WTC11 (cell line): ENCODE data around the gene DNAJB11. TPM values are rescaled to one million over a fixed set of nuclear protein-coding genes. Genes with fewer than 3 reads are reported as not detected.

Experiments
- ATAC-seq: fragments of 200-7000 bp; cut with Tn5 transposase; 2 replicates; pipeline ENCODE4 v1.10.0; 2021; ENCODE audit warnings: mild to moderate bottlenecking, moderate library complexity
- CTCF ChIA-PET: fragments of 300-600 bp; sonication (Branson Sonifier 250); formaldehyde crosslinking; loops from one replicate; lab custom pipeline; 2021; ENCODE audit warnings: antibody characterized with exemption; lab: Charles Lee
- POLR2A ChIA-PET: fragments of 350-600 bp; sonication (Branson Sonifier 250); formaldehyde crosslinking; loops from one replicate; lab custom pipeline; 2021; ENCODE audit warnings: antibody characterized with exemption; lab: Charles Lee
- DNase-seq: peaks from one replicate; pipeline ENCODE4 v3.0.0; 2021; ENCODE audit warnings: low spot score
- H3K27ac Mint-ChIP-seq: 2 replicates; pipeline ENCODE4 v1.8.0; 2021; ENCODE audit warnings: mixed read lengths
- H3K27me3 Mint-ChIP-seq: 2 replicates; pipeline ENCODE4 v1.8.0; 2021; ENCODE audit warnings: low read depth, mild to moderate bottlenecking, moderate library complexity, mixed read lengths
- H3K36me3 Mint-ChIP-seq: 2 replicates; pipeline ENCODE4 v1.8.0; 2021; ENCODE audit warnings: mixed read lengths
- H3K4me1 Mint-ChIP-seq: 2 replicates; pipeline ENCODE4 v1.8.0; 2022; ENCODE audit warnings: mixed read lengths
- H3K4me3 Mint-ChIP-seq: 2 replicates; pipeline ENCODE4 v1.8.0; 2021; ENCODE audit warnings: mild to moderate bottlenecking, moderate library complexity, mixed read lengths
- H3K9me3 Mint-ChIP-seq: 2 replicates; pipeline ENCODE4 v1.8.0; 2021; ENCODE audit warnings: mixed read lengths
- CDX4 ChIP-seq: fragments of 250-450 bp; sonication (Bioruptor Pico); IDR thresholded peaks from 2 replicates; pipeline ENCODE4 v1.9.0; 2021; ENCODE audit warnings: moderate library complexity, mild to moderate bottlenecking, inconsistent platforms, borderline replicate concordance
- CTCF ChIP-seq: fragments of 200-600 bp; IDR thresholded peaks from 2 replicates; pipeline ENCODE4 v1.8.0; 2022; ENCODE audit warnings: antibody characterized with exemption
- E2F5 ChIP-seq: sonication (generic); formaldehyde crosslinking; IDR thresholded peaks from 2 replicates; pipeline ENCODE4 v1.8.1; 2022; ENCODE audit warnings: mild to moderate bottlenecking, moderate library complexity, missing genetic modification reagents
- ELF4 ChIP-seq: sonication (generic); formaldehyde crosslinking; IDR thresholded peaks from 2 replicates; pipeline ENCODE4 v1.8.1; 2022; ENCODE audit warnings: low read depth, mild to moderate bottlenecking, moderate library complexity, missing genetic modification reagents
- EMX1 ChIP-seq: fragments of 250-450 bp; sonication (Bioruptor Pico); IDR thresholded peaks from 2 replicates; pipeline ENCODE4 v1.8.0; 2021; ENCODE audit warnings: mild to moderate bottlenecking
- FOXP1 ChIP-seq: sonication (generic); formaldehyde crosslinking; IDR thresholded peaks from 2 replicates; pipeline ENCODE4 v1.8.0; 2022; ENCODE audit warnings: missing genetic modification reagents, mild to moderate bottlenecking, moderate library complexity, borderline replicate concordance
- GTF2I ChIP-seq: fragments of 250-450 bp; sonication (Bioruptor Pico); conservative IDR thresholded peaks from 2 replicates; pipeline ENCODE4 v1.4.0; 2021; ENCODE audit warnings: mild to moderate bottlenecking
- JUN ChIP-seq: sonication (generic); formaldehyde crosslinking; IDR thresholded peaks from 2 replicates; pipeline ENCODE4 v1.8.0; 2023; ENCODE audit warnings: mild to moderate bottlenecking, missing genetic modification reagents
- NFE2L1 ChIP-seq: sonication (generic); formaldehyde crosslinking; IDR thresholded peaks from 2 replicates; pipeline ENCODE4 v1.8.1; 2023; ENCODE audit warnings: missing genetic modification reagents
- PRDM15 ChIP-seq: sonication (generic); formaldehyde crosslinking; IDR thresholded peaks from 2 replicates; pipeline ENCODE4 v1.8.0; 2022; ENCODE audit warnings: missing genetic modification reagents
- SOX15 ChIP-seq: fragments of 250-450 bp; sonication (Bioruptor Pico); IDR thresholded peaks from 2 replicates; pipeline ENCODE4 v1.9.0; 2021; ENCODE audit warnings: mild to moderate bottlenecking
- SP1 ChIP-seq: sonication (generic); formaldehyde crosslinking; conservative IDR thresholded peaks from 2 replicates; pipeline ENCODE4 v1.8.1; 2022; ENCODE audit warnings: missing genetic modification reagents
- ZNF232 ChIP-seq: sonication (generic); formaldehyde crosslinking; IDR thresholded peaks from 2 replicates; pipeline ENCODE4 v1.8.0; 2022; ENCODE audit warnings: mild to moderate bottlenecking, missing genetic modification reagents
- total RNA-seq: library from RNA; stranded (reverse); gene quantifications from 3 replicates; pipeline ENCODE4 v1.2.3, GENCODE V29; 2021
- TF ChIP-seq, protein P1 (sequence below): sonication (generic); formaldehyde crosslinking; IDR thresholded peaks from 2 replicates; pipeline ENCODE4 v1.8.1; 2023; ENCODE audit warnings: mild to moderate bottlenecking, missing genetic modification reagents, moderate library complexity
- TF ChIP-seq, protein P2 (sequence below): sonication (generic); formaldehyde crosslinking; IDR thresholded peaks from 2 replicates; pipeline ENCODE4 v1.8.1; 2023; ENCODE audit warnings: mild to moderate bottlenecking, missing genetic modification reagents
- TF ChIP-seq, protein P3 (sequence below): sonication (generic); formaldehyde crosslinking; IDR thresholded peaks from 2 replicates; pipeline ENCODE4 v1.8.1; 2022; ENCODE audit warnings: missing genetic modification reagents, borderline replicate concordance
- TF ChIP-seq, protein P4 (sequence below): sonication (generic); formaldehyde crosslinking; IDR thresholded peaks from 2 replicates; pipeline ENCODE4 v1.8.0; 2022; ENCODE audit warnings: mild to moderate bottlenecking, missing genetic modification reagents
- TF ChIP-seq, protein P5 (sequence below): sonication (generic); formaldehyde crosslinking; IDR thresholded peaks from 2 replicates; pipeline ENCODE4 v1.8.1; 2022; ENCODE audit warnings: low read depth, mild to moderate bottlenecking, moderate library complexity, missing genetic modification reagents, borderline replicate concordance
- TF ChIP-seq, protein P6 (sequence below): sonication (generic); formaldehyde crosslinking; IDR thresholded peaks from 2 replicates; pipeline ENCODE4 v1.8.1; 2023; ENCODE audit warnings: mild to moderate bottlenecking, missing genetic modification reagents, borderline replicate concordance

The DNAJB11 gene
- total RNA-seq, 1 experiment from 2014 or later, result 56.3 TPM

- CTCF ChIA-PET, result interaction anchor here (1.1 to 3.8 kb wide), 2 partner anchors 78 to 277 kb away, joined by 5 to 38 read pairs; no protein-coding TSS in a partner anchor
- Mint-ChIP-seq H3K4me3 (no peak overlapping the region), H3K4me1 (peaks cover 10% of the 10 kb centered on the region), H3K36me3 (no peaks in the 10 kb centered on the region), H3K27me3 (no peaks in the 10 kb centered on the region), H3K9me3 (no peaks in the 10 kb centered on the region), H3K27ac (no peak overlapping the region)
- POLR2A ChIA-PET, result no interaction called here
- DNase-seq, result no peak
- ATAC-seq, result no peak
- TF ChIP-seq, protein P1, sequence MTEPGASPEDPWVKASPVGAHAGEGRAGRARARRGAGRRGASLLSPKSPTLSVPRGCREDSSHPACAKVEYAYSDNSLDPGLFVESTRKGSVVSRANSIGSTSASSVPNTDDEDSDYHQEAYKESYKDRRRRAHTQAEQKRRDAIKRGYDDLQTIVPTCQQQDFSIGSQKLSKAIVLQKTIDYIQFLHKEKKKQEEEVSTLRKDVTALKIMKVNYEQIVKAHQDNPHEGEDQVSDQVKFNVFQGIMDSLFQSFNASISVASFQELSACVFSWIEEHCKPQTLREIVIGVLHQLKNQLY (CRISPR knock-in tag), result no peak
- no peak for TF ChIP-seq NFE2L1 (CRISPR knock-in tag)
- TF ChIP-seq FOXP1, result no peak
- TF ChIP-seq, protein P2, sequence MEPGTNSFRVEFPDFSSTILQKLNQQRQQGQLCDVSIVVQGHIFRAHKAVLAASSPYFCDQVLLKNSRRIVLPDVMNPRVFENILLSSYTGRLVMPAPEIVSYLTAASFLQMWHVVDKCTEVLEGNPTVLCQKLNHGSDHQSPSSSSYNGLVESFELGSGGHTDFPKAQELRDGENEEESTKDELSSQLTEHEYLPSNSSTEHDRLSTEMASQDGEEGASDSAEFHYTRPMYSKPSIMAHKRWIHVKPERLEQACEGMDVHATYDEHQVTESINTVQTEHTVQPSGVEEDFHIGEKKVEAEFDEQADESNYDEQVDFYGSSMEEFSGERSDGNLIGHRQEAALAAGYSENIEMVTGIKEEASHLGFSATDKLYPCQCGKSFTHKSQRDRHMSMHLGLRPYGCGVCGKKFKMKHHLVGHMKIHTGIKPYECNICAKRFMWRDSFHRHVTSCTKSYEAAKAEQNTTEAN (CRISPR knock-in tag), result no peak
- no peak for TF ChIP-seq E2F5
- TF ChIP-seq JUN (CRISPR knock-in tag), result no peak
- TF ChIP-seq EMX1 (CRISPR knock-in tag), result no peak
- TF ChIP-seq GTF2I (CRISPR knock-in tag), result no peak
- TF ChIP-seq SOX15 (CRISPR knock-in tag), result no peak
- TF ChIP-seq, protein P3, sequence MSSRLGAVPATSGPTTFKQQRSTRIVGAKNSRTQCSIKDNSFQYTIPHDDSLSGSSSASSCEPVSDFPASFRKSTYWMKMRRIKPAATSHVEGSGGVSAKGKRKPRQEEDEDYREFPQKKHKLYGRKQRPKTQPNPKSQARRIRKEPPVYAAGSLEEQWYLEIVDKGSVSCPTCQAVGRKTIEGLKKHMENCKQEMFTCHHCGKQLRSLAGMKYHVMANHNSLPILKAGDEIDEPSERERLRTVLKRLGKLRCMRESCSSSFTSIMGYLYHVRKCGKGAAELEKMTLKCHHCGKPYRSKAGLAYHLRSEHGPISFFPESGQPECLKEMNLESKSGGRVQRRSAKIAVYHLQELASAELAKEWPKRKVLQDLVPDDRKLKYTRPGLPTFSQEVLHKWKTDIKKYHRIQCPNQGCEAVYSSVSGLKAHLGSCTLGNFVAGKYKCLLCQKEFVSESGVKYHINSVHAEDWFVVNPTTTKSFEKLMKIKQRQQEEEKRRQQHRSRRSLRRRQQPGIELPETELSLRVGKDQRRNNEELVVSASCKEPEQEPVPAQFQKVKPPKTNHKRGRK, result no peak
- TF ChIP-seq, protein P4, sequence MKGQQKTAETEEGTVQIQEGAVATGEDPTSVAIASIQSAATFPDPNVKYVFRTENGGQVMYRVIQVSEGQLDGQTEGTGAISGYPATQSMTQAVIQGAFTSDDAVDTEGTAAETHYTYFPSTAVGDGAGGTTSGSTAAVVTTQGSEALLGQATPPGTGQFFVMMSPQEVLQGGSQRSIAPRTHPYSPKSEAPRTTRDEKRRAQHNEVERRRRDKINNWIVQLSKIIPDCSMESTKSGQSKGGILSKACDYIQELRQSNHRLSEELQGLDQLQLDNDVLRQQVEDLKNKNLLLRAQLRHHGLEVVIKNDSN (CRISPR knock-in tag), result no peak
- no peak for TF ChIP-seq PRDM15 (CRISPR knock-in tag)
- no peak for TF ChIP-seq ZNF232
- TF ChIP-seq ELF4 (CRISPR knock-in tag), result no peak
- TF ChIP-seq SP1, result no peak
- TF ChIP-seq CTCF, result no peak
- TF ChIP-seq, protein P5, sequence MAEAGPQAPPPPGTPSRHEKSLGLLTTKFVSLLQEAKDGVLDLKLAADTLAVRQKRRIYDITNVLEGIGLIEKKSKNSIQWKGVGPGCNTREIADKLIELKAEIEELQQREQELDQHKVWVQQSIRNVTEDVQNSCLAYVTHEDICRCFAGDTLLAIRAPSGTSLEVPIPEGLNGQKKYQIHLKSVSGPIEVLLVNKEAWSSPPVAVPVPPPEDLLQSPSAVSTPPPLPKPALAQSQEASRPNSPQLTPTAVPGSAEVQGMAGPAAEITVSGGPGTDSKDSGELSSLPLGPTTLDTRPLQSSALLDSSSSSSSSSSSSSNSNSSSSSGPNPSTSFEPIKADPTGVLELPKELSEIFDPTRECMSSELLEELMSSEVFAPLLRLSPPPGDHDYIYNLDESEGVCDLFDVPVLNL (CRISPR knock-in tag), result no peak
- no peak for TF ChIP-seq CDX4 (CRISPR knock-in tag)
- TF ChIP-seq, protein P6, sequence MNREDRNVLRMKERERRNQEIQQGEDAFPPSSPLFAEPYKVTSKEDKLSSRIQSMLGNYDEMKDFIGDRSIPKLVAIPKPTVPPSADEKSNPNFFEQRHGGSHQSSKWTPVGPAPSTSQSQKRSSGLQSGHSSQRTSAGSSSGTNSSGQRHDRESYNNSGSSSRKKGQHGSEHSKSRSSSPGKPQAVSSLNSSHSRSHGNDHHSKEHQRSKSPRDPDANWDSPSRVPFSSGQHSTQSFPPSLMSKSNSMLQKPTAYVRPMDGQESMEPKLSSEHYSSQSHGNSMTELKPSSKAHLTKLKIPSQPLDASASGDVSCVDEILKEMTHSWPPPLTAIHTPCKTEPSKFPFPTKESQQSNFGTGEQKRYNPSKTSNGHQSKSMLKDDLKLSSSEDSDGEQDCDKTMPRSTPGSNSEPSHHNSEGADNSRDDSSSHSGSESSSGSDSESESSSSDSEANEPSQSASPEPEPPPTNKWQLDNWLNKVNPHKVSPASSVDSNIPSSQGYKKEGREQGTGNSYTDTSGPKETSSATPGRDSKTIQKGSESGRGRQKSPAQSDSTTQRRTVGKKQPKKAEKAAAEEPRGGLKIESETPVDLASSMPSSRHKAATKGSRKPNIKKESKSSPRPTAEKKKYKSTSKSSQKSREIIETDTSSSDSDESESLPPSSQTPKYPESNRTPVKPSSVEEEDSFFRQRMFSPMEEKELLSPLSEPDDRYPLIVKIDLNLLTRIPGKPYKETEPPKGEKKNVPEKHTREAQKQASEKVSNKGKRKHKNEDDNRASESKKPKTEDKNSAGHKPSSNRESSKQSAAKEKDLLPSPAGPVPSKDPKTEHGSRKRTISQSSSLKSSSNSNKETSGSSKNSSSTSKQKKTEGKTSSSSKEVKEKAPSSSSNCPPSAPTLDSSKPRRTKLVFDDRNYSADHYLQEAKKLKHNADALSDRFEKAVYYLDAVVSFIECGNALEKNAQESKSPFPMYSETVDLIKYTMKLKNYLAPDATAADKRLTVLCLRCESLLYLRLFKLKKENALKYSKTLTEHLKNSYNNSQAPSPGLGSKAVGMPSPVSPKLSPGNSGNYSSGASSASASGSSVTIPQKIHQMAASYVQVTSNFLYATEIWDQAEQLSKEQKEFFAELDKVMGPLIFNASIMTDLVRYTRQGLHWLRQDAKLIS, result no peak
These were observed 33.4 kb upstream of the DNAJB11 start for GRCh38 chr3:186536883-186537844.
